ENCODE measurements around the gene ZNF227.

- no peak for TF ChIP-seq CTCF (conservative IDR thresholded peaks at IDR 0.05; ENCODE audit: low read depth, low read length)
- TF ChIP-seq EZH2 (IDR thresholded peaks at IDR 0.05; ENCODE audit: borderline replicate concordance, low read depth, low read length, poor library complexity, severe bottlenecking) = no peak
Observed at GRCh38 chr19:44212250-44212865, at the start of gene ZNF227.
